ENCODE data around the gene BGN.

DNA sequence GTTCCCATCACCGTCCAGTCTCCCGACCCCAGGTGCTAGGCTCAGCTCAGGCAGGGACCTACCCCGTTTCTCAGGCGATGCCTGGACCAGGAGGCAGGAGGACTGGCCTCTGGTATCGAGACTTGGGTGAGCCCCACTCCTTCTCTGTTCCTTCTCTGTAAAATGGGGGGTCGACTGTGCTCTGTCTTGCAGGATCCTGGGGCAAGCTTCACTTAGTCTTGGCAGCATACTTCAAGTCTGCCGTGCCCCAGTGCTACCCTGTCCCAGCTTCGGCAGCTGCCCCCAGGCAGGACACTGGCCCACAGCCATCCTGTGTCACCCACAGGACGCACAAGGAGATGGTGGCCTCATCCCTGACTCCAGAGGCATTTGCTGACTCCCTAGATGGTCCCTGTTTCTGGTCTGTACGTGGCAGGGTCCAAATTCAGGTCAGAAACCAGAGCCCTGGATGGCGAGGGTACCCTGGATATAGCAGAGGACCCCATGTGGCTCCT, 17.4 kb upstream of the BGN start:
- TF ChIP-seq, protein P1, sequence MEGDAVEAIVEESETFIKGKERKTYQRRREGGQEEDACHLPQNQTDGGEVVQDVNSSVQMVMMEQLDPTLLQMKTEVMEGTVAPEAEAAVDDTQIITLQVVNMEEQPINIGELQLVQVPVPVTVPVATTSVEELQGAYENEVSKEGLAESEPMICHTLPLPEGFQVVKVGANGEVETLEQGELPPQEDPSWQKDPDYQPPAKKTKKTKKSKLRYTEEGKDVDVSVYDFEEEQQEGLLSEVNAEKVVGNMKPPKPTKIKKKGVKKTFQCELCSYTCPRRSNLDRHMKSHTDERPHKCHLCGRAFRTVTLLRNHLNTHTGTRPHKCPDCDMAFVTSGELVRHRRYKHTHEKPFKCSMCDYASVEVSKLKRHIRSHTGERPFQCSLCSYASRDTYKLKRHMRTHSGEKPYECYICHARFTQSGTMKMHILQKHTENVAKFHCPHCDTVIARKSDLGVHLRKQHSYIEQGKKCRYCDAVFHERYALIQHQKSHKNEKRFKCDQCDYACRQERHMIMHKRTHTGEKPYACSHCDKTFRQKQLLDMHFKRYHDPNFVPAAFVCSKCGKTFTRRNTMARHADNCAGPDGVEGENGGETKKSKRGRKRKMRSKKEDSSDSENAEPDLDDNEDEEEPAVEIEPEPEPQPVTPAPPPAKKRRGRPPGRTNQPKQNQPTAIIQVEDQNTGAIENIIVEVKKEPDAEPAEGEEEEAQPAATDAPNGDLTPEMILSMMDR (conservative IDR thresholded peaks at IDR 0.05; ENCODE audit: low read depth, low read length) = no peak
- no peak for TF ChIP-seq EZH2 (IDR thresholded peaks at IDR 0.05; ENCODE audit: low read length, unreplicated experiment)
- TF ChIP-seq EZH2phosphoT487 (IDR thresholded peaks at IDR 0.05; ENCODE audit: borderline replicate concordance, low read length) = no peak
